Smooth muscle cell of the brain vasculature (primary cell): ENCODE measurements around the gene PLEKHM3.

Experiments
- DNase-seq: peaks from one replicate; pipeline ENCODE4 v3.0.0-alpha.2; 2012; ENCODE audit warnings: low read depth, low spot score

Gene PLEKHM3

DNA sequence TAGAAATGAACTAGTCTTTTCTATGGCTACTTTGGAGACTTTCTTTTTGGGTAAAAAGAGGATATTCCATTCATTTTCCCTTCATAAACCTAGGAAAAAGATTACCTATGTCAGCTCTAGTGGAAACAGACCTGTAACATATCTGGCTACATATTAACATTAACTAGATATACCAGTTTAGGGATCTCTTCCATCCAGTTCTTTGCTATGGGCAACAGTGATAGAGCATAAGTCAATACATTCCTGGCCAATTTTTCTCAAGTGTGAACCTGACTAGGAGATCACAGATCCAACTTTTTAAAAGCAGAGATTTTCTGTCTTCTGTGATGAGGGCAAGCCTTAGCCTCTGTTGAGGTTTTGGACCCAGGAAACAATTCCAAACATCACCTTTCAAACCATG, 34.5 kb downstream of the PLEKHM3 start:
- DNase-seq = no peak

- DNase-seq = no peak
Observed at GRCh38 chr2:207988975-207989374, 36.4 kb downstream of the PLEKHM3 start.

GRCh38 chr2:207987025-207987716, 38.2 kb downstream of the PLEKHM3 start:
- no peak for DNase-seq

GRCh38 chr2:207984765-207985480, 40.4 kb downstream of the PLEKHM3 start:
- DNase-seq = no peak

DNA sequence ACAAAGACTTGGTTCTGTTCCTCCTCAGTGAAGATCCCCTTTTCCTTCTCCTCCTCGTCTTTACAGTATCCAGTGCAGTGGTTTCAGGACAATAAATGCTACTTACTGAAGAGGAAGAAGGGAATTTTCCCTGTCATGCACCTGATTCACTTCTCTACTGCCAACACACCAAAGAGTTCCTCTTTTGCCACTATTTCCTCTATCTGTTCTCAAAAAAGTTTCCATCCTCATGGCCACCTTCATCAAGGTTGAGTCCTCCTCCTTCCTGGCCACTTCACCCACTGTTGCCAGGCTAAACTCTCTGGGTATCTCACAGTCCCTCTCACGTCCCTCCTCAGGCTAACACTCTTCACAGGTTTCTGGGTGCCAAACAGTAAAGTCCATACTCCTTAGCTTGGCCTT, 41.7 kb downstream of the PLEKHM3 start:
- no peak for DNase-seq

DNA sequence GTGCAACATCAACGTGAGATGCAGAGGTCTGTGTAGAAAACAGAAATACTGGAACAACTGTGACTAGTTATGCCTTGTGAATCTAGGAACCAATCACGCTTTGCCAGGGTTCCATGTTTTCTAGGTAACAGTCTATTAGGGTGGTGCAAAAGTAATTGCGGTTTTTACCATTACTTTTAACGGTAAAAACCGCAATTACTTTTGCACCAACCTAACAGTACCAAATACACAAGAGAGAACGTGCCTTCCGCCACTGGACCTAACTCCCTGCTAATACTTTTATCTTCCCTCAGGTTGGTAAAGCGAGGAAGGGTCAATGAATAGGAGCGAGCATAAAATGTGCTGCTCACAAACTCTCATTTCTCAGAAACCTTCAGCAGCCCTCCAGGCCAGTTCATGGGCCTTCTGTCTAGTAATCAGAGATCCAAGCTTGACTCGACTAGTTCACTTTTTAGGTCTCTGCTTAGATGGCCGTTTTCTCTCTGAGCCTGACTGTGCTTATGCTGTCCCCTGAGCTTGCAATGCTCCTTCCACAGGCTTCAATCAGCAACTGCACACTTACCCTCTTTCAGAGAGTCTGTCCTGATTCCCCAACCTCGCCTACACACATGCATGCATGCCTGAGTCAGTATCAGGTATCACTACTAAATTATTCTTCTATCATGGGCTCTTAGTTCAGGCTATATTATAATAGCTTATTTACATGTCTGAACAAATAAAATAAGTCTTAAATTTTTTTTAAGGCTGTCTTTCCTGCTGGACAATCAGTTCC, 47.0 kb downstream of the PLEKHM3 start:
- DNase-seq = no peak

DNA sequence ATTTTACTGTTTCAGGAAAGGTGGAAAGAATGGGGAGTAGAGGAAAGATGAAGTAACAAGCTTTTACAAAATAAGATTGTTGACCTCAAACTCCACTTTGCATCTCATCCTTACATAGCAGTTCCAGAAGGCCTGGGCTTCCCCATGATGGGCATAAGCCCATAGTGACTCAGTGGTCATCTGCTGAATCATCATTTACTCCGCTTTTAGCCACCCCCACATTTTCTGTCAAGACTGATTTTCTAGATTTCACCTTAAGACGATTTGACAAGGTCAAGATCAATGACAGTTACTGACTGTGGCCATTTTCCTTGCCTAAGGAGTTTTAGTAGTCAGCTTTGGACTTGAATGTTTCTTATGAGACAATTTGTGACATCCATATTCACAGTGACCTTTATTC, 49.4 kb downstream of the PLEKHM3 start:
- no peak for DNase-seq

DNA sequence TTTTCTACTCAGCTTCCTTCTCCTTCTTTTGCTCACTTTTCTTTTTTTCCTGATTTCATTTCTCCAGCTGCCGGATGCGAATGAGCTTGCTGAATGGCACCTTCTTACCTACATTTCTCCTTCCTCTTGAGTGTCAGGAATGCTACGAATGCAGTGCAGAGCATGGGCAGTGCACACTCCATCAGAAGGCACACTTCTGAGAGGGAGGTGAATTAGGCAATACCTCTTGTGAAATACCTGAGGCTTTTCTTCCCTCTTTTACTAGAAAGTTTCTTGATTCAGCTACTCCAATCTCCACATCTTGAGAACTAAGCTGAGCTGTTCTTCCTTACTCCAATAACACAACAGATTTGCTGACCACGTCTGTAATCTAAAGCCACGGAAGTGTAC, 51.1 kb downstream of the PLEKHM3 start:
- DNase-seq = no peak

DNA sequence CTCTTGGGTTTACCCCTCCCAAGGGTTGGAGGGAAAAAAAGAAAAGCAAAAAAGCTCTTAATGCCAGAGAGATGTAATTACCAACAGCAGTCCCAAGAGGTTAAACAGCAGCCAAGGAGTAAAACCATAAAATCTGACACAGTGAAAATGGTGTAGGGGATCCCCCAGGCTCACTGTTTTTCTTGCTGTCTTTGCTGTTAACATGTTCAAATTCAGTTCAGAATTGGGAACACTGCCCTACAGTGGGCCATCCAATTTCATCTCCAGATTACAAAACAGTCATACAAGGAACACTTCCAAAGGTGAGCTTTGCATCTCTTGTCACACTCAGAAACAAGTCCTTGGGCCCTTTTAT, 54.5 kb downstream of the PLEKHM3 start:
- DNase-seq = no peak

GRCh38 chr2:207970147-207970825, 55.0 kb downstream of the PLEKHM3 start:
- no peak for DNase-seq

GRCh38 chr2:207969249-207969648, 56.1 kb downstream of the PLEKHM3 start:
- DNase-seq = no peak

DNA sequence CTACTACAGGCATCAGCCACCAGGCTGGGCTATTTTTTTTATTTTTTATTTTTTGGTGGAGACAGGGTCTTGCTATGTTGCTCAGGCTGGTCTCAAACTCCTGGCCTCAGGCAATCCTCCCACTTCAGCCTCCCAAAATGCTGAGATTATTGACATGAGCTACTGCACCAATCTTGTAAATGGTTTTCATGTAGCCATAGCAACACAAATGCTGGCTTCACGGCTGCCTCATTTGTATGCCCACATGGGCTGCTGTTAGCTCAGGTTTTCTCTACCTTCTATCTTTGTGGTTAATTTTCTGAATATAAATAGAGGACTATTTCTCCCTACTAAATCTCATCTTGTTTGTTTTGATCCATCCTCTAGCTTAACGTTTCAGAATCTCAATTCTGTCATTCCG, 58.2 kb downstream of the PLEKHM3 start:
- DNase-seq = no peak

- DNase-seq = no peak
Observed at GRCh38 chr2:207960911-207961310, 64.4 kb downstream of the PLEKHM3 start.

GRCh38 chr2:207960090-207960489, 65.2 kb downstream of the PLEKHM3 start:
- no peak for DNase-seq

GRCh38 chr2:207956771-207957170, 68.6 kb downstream of the PLEKHM3 start:
- DNase-seq = no peak

- no peak for DNase-seq
Observed at GRCh38 chr2:207955456-207955855, 69.9 kb downstream of the PLEKHM3 start.

GRCh38 chr2:207953354-207953753, 72.0 kb downstream of the PLEKHM3 start:
- DNase-seq = no peak

DNA sequence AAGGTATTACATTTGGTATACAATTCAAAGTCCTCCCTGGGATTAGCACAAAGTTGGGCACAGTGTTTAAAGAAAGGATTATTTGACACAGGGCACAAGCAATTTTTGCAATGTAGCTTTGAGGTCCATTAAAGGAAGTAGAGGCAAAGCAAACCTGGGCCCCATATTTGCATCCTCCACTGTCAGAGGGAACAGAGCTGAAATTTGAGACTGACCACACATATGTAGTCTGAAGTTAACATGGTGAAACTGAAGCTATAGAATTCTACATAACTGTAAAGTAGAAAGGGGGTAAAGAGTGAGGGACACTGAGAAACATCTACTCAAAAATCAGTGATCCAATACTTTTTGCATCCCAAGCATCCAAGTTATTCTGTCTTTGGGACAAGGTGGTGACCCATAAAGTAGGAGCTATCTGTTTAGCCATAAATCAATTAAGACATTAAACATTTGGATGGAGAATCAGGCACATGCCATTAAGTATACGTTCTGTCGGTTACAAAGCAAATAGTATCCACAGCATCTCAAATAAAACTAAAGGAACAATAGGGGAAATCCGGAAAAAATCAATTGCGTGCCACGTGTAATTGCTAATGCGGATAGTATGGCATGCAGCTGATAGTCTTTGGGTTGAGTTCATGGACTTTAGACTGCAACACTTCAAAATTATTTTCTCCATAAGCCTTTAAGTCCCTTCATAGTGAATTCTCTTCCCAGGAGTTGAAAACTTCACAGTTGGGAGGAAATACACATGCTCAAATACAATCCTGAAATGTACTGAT, 72.6 kb downstream of the PLEKHM3 start:
- DNase-seq = no peak

GRCh38 chr2:207951734-207952470, 73.4 kb downstream of the PLEKHM3 start:
- no peak for DNase-seq

DNA sequence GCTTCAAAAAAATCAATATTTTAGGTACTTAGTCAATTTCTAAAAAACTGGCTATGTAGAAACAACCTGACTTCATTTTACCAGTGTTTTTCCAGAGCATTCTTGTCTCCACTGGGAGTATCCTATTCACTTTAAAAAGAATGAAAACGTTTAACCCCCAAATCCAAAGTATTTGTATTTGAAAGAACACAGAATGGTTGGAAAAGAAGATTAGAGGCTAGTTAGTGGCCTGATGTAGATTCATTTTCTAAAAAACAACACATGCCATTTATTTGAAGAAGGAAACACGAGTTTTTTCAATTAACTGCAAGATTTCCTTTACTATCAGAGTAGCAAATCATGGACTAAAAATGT, 74.6 kb downstream of the PLEKHM3 start:
- no peak for DNase-seq
